Measurements from ENCODE around the gene PDS5B. TPM values are rescaled to one million over a fixed set of nuclear protein-coding genes. Genes with fewer than 3 reads are reported as not detected.

Gene PDS5B
- total and polyA plus RNA-seq, 2 experiments from 2014 or later, result 13.4 to 14.2 TPM

- Histone ChIP-seq H3K9ac (no peak overlapping the region), H3K79me2 (ENCODE audit: insufficient read depth) (no peaks in the 10 kb centered on the region), H2AFZ (no peak overlapping the region), H3K27ac (no peak overlapping the region), H3K4me2 (ENCODE audit: unreplicated experiment) (no peak overlapping the region), H4K20me1 (ENCODE audit: insufficient read depth) (no peaks in the 10 kb centered on the region), H3K9me3 (ENCODE audit: low read depth) (no peaks in the 10 kb centered on the region), H3K4me3 (no peak overlapping the region), H3K36me3 (ENCODE audit: low read depth) (peaks cover 11% of the 10 kb centered on the region), H3K4me1 (ENCODE audit: insufficient read depth) (no peaks in the 10 kb centered on the region), H3K27me3 (replicated peaks; ENCODE audit: insufficient read depth) (no peaks in the 10 kb centered on the region), H3F3A (ENCODE audit: insufficient read depth) (no peaks in the 10 kb centered on the region), H3K9me2 (ENCODE audit: insufficient read depth) (no peaks in the 10 kb centered on the region)
- in situ Hi-C loops (cut with MboI), result no loop called here
- 50 to 54% methylated on average over 3 of the region's 3 CpGs for WGBS, 2 experiments (ENCODE audit: low coverage in 1 of 2, low lambda C conversion rate in 2 of 2, missing lambda C conversion rate in 2 of 2)
- TF ChIP-seq EZH2phosphoT487 (IDR thresholded peaks at IDR 0.05; ENCODE audit: insufficient read depth, low read depth) (no peak), EZH2 (IDR thresholded peaks at IDR 0.05; ENCODE audit: insufficient read depth, poor library complexity, severe bottlenecking) (no peak)
- peak; percentile 78 for DNase-seq
These were observed 82.9 kb downstream of the PDS5B start for GRCh38 chr13:32669030-32669646.

DNA sequence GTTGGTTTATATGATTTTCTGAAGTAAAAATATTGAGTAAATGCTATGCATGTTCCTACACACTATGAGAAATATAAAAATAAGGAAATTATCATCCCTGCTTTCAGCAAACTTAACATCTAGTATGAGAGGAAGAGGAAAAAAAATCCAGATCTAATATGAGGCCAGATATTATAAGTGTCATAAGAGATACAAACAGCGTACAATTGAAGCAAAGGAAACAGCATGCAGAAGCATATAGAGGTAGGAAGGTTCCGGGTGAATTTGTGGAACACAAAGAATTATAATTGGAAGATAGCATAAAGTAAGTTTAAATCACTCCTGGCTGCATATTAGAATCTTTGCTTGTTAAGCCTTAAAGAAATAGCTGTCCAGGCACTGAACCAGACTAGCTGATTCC is 88.3 kb downstream of the PDS5B start:
- H3K9me2 ChIP-seq (ENCODE audit: insufficient read depth), result no peaks in the 10 kb centered on the region
- 98 to 100% methylated on average over 2 of the region's 2 CpGs for WGBS, 2 experiments (ENCODE audit: low coverage in 1 of 2, low lambda C conversion rate in 2 of 2, missing lambda C conversion rate in 2 of 2)
- in situ Hi-C loops (cut with MboI), result no loop called here

GRCh38 chr13:32676242-32676641 is 90.0 kb downstream of the PDS5B start:
- no peak overlapping the region for H3K9ac ChIP-seq
- no peak overlapping the region for H2AFZ ChIP-seq
- H3K9me3 ChIP-seq (ENCODE audit: low read depth), result no peaks in the 10 kb centered on the region
- H3K79me2 ChIP-seq (ENCODE audit: insufficient read depth), result no peaks in the 10 kb centered on the region
- WGBS, 2 experiments (ENCODE audit: low coverage in 1 of 2, low lambda C conversion rate in 2 of 2, missing lambda C conversion rate in 2 of 2), result 94 to 95% methylated on average over 4 of the region's 4 CpGs
- no peaks in the 10 kb centered on the region for H3K9me2 ChIP-seq (ENCODE audit: insufficient read depth)
- peak overlapping the region; percentile 2 for H3K4me2 ChIP-seq (ENCODE audit: unreplicated experiment)
- no peaks in the 10 kb centered on the region; the same call in 1 of the 2 replicates for H3F3A ChIP-seq (ENCODE audit: insufficient read depth)
- H3K27ac ChIP-seq, result 0 out of 2 replicates have a peak overlapping the region, but pooled peaks have one; percentile 6
- no peaks in the 10 kb centered on the region for H4K20me1 ChIP-seq (ENCODE audit: insufficient read depth)
- H3K36me3 ChIP-seq (ENCODE audit: low read depth), result peaks cover 18% of the 10 kb centered on the region
- peaks cover 10% of the 10 kb centered on the region for H3K4me1 ChIP-seq (ENCODE audit: insufficient read depth)
- peak; percentile 47 for DNase-seq
- no peaks in the 10 kb centered on the region for H3K27me3 ChIP-seq (replicated peaks; ENCODE audit: insufficient read depth)
- H3K4me3 ChIP-seq, result no peak overlapping the region
- in situ Hi-C loops (cut with MboI), result no loop called here
- TF ChIP-seq EZH2phosphoT487 (IDR thresholded peaks at IDR 0.05; ENCODE audit: insufficient read depth, low read depth) (no peak), EZH2 (IDR thresholded peaks at IDR 0.05; ENCODE audit: insufficient read depth, poor library complexity, severe bottlenecking) (no peak)

More for the DNA sequence above, 88.3 kb downstream of the PDS5B start:
- Histone ChIP-seq H3K79me2 (ENCODE audit: insufficient read depth) (no peaks in the 10 kb centered on the region), H3F3A (ENCODE audit: insufficient read depth) (no peaks in the 10 kb centered on the region; the same call in 1 of the 2 replicates), H3K4me1 (ENCODE audit: insufficient read depth) (peaks cover 10% of the 10 kb centered on the region), H3K9ac (no peak overlapping the region), H3K4me2 (ENCODE audit: unreplicated experiment) (no peak overlapping the region), H3K27ac (no peak overlapping the region), H3K9me3 (ENCODE audit: low read depth) (no peaks in the 10 kb centered on the region), H3K27me3 (replicated peaks; ENCODE audit: insufficient read depth) (no peaks in the 10 kb centered on the region), H4K20me1 (ENCODE audit: insufficient read depth) (no peaks in the 10 kb centered on the region), H2AFZ (no peak overlapping the region), H3K4me3 (no peak overlapping the region), H3K36me3 (ENCODE audit: low read depth) (peaks cover 18% of the 10 kb centered on the region)
- DNase-seq, result no peak
- TF ChIP-seq EZH2phosphoT487 (IDR thresholded peaks at IDR 0.05; ENCODE audit: insufficient read depth, low read depth), result no peak
- no peak for TF ChIP-seq EZH2 (IDR thresholded peaks at IDR 0.05; ENCODE audit: insufficient read depth, poor library complexity, severe bottlenecking)

DNA sequence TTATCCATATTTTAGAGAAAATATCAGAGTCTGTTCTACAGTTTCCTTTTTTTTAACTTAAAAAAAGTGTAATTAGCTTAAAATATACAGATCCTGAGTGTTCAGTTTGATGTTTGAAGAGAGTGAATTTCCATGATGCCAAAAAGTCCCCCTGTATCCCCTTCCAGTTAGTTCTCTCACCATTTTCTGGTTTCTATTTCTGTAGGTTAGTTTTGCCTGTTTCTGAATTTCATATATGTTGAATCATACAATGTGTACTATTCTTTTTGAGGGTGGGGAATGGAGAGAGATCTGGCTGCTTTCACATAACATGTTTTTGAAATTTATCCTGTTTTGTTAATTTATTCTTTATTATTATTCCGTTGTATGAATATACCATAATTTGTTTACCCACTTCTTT is 95.9 kb downstream of the PDS5B start:
- no peaks in the 10 kb centered on the region for H3K79me2 ChIP-seq (ENCODE audit: insufficient read depth)
- no peak for DNase-seq
- 97 to 100% methylated on average over 1 of the region's 1 CpG for WGBS, 2 experiments (ENCODE audit: low coverage in 1 of 2, low lambda C conversion rate in 2 of 2, missing lambda C conversion rate in 2 of 2)
- no peak overlapping the region for H3K4me3 ChIP-seq
- H3K4me2 ChIP-seq (ENCODE audit: unreplicated experiment), result no peak overlapping the region
- no peak overlapping the region for H2AFZ ChIP-seq
- no peaks in the 10 kb centered on the region for H3K27me3 ChIP-seq (replicated peaks; ENCODE audit: insufficient read depth)
- in situ Hi-C loops (cut with MboI), result no loop called here
- no peaks in the 10 kb centered on the region for H3K9me2 ChIP-seq (ENCODE audit: insufficient read depth)
- H3F3A ChIP-seq (ENCODE audit: insufficient read depth), result no peaks in the 10 kb centered on the region
- no peak for TF ChIP-seq EZH2phosphoT487 (IDR thresholded peaks at IDR 0.05; ENCODE audit: insufficient read depth, low read depth)
- no peak for TF ChIP-seq EZH2 (IDR thresholded peaks at IDR 0.05; ENCODE audit: insufficient read depth, poor library complexity, severe bottlenecking)
- no peak overlapping the region for H3K27ac ChIP-seq
- no peak overlapping the region for H3K9ac ChIP-seq
- H3K36me3 ChIP-seq (ENCODE audit: low read depth), result peaks cover 6% of the 10 kb centered on the region; the same call in 1 of the 2 replicates
- no peaks in the 10 kb centered on the region for H3K4me1 ChIP-seq (ENCODE audit: insufficient read depth)
- H4K20me1 ChIP-seq (ENCODE audit: insufficient read depth), result no peaks in the 10 kb centered on the region
- no peaks in the 10 kb centered on the region for H3K9me3 ChIP-seq (ENCODE audit: low read depth)
